ENCODE results near the gene NTNG1.

- TF ChIP-seq CTCF (CRISPR knock-in tag; IDR thresholded peaks at IDR 0.05): no peak
- TF ChIP-seq ZNF318 (CRISPR knock-in tag; IDR thresholded peaks at IDR 0.05): no peak
- TF ChIP-seq ZNF496 (CRISPR knock-in tag; IDR thresholded peaks at IDR 0.05; ENCODE audit: insufficient replicate concordance): no peak
These were observed 153.2 kb downstream of the NTNG1 start for GRCh38 chr1:107293901-107294613.
